ENCODE results near the gene RIC1. TPM values are rescaled to one million over a fixed set of nuclear protein-coding genes. Genes with fewer than 3 reads are reported as not detected.

Gene RIC1
- total and polyA plus RNA-seq, 9 of the 15 experiments (the other 6 are each of a cell fraction or from before 2014, with no cell fraction given), result 3.2 to 25.8 (median 15.0) TPM

- no peaks in the 10 kb centered on the region for H3K36me3 ChIP-seq (ENCODE audit: control insufficient read depth, insufficient read depth, low read length)
- no peaks in the 10 kb centered on the region for H3K9me3 ChIP-seq (replicated peaks; ENCODE audit: control insufficient read depth, insufficient read depth, low read depth, low read length)
- 0 out of 4 replicates have a peak overlapping the region, but pooled peaks of 1 of the 2 experiments have one; percentile 33 for H3K9ac ChIP-seq (ENCODE audit: insufficient read depth in 1 of 2, low read depth in 2 of 2, low read length in 2 of 2)
- 58% methylated on average over 3 of the region's 3 CpGs for WGBS (ENCODE audit: insufficient coverage, low coverage, missing lambda C conversion rate)
- no peaks in the 10 kb centered on the region for H3K4me1 ChIP-seq (replicated peaks in 1 of 2; ENCODE audit: control insufficient read depth in 2 of 2, insufficient read depth in 2 of 2, low read length in 2 of 2)
- no TSS peak for BruUV-seq (replicated peaks)
- no peak for ATAC-seq
- no peak for FAIRE-seq
- no peak for DNase-seq (ENCODE audit: extremely low read depth in 1 of 4, low spot score in 3 of 4)
- peak overlapping the region; percentile 60; the same call in 1 of the 2 replicates for H2AFZ ChIP-seq (ENCODE audit: low read depth, low read length)
- H3K4me3 ChIP-seq, result peak overlapping the region; percentile 30
- no peaks in the 10 kb centered on the region for H4K20me1 ChIP-seq (replicated peaks; ENCODE audit: control insufficient read depth, insufficient read depth, low read length)
- H3K79me2 ChIP-seq (ENCODE audit: control insufficient read depth, insufficient read depth, low read length), result no peaks in the 10 kb centered on the region
- ChIA-PET POLR2A (interaction anchor here (1.2 to 1.3 kb wide), 2 partner anchors 10 to 13 kb away, joined by 3 read pairs; no protein-coding TSS in a partner anchor), CTCF (ENCODE audit: low intra/inter-chr PET ratio) (no interaction called here)
- intact Hi-C loops (cut with micrococcal nuclease), result loop anchor here (10.0 kb wide), 1 partner anchor 106 kb away; no protein-coding TSS in a partner anchor
- H3K9me1 ChIP-seq (ENCODE audit: control insufficient read depth, insufficient read depth, low read length), result no peaks in the 10 kb centered on the region
- no peak overlapping the region; the same call in 2 of the 3 replicates for H3K27ac ChIP-seq (ENCODE audit: extremely low read depth, low read depth, low read length)
- no peaks in the 10 kb centered on the region for H3K27me3 ChIP-seq (ENCODE audit: control insufficient read depth in 2 of 2, insufficient read depth in 2 of 2, low read length in 2 of 2)
- TF ChIP-seq ELK3 (CRISPR knock-in tag; IDR thresholded peaks at IDR 0.05), result no peak
- no peak for TF ChIP-seq THRA (IDR thresholded peaks at IDR 0.05)
- no peak for TF ChIP-seq ZNF280B (CRISPR knock-in tag; IDR thresholded peaks at IDR 0.05)
- no peak for TF ChIP-seq LEF1 (IDR thresholded peaks at IDR 0.05)
- no peak for TF ChIP-seq DMBX1 (CRISPR knock-in tag; IDR thresholded peaks at IDR 0.05; ENCODE audit: borderline replicate concordance)
- TF ChIP-seq RBM25 (IDR thresholded peaks at IDR 0.05; ENCODE audit: low read depth, low read length, severe bottlenecking), result no peak
- TF ChIP-seq FOS (IDR thresholded peaks at IDR 0.05; ENCODE audit: extremely low read depth, insufficient read length), result no peak
- no peak for TF ChIP-seq COPS2 (conservative IDR thresholded peaks at IDR 0.05)
- TF ChIP-seq ZNF695 (CRISPR knock-in tag; IDR thresholded peaks at IDR 0.05), result no peak
- no peak for TF ChIP-seq POLR2G (IDR thresholded peaks at IDR 0.05; ENCODE audit: low read depth, low read length)
- peak overlapping the region; percentile 68 for H3K4me2 ChIP-seq (ENCODE audit: insufficient read depth, low read length)
- in situ Hi-C loops (cut with MboI), result no loop called here
These were observed 19.7 kb upstream of the RIC1 start for GRCh38 chr9:5609226-5609596.
